Mucosa of descending colon (tissue), 3 donors: ENCODE results near the gene MED13. TPM values are rescaled to one million over a fixed set of nuclear protein-coding genes. Genes with fewer than 3 reads are reported as not detected.

Source experiments
- ATAC-seq: fragments of 200-7000 bp; cut with Tn5 transposase; one replicate; pipeline ENCODE4 v1.9.1; 2020; ENCODE audit warnings: mild to moderate bottlenecking, moderate library complexity
- DNase-seq, 3 donors: peaks; one replicate each; pipeline ENCODE4 v3.0.0-alpha.2; 2020
- H3K36me3 ChIP-seq: fragments of 200-600 bp; one replicate; pipeline ENCODE4 v1.8.0; 2021; ENCODE audit warnings: low read depth, mild to moderate bottlenecking
- H3K4me1 ChIP-seq: fragments of 200-600 bp; one replicate; pipeline ENCODE4 v1.8.0; 2021; ENCODE audit warnings: low read depth, mild to moderate bottlenecking
- H3K4me3 ChIP-seq: fragments of 200-600 bp; one replicate; pipeline ENCODE4 v1.8.0; 2021; ENCODE audit warnings: mild to moderate bottlenecking
- H3K9me3 ChIP-seq: fragments of 200-600 bp; one replicate; pipeline ENCODE4 v1.8.0; 2021; ENCODE audit warnings: mild to moderate bottlenecking
- intact Hi-C, 2 donors: fragments of 100-400 bp; cut with DNase I in 1 of 2; cut with micrococcal nuclease in 1 of 2; formaldehyde crosslinking; loops; one replicate each; pipeline versions ENCODE4 v1.11.0 to v1.11.1; 2022; cut with DNase I, micrococcal nuclease
- total RNA-seq, 3 donors: library from RNA; stranded (reverse); fragmentation: NEBNext Ultra II Directional in 2 of 3; extraction: Animal tissue kit (Norgen Biotek cat#: 25700) in 2 of 3; gene quantifications; one replicate each; pipeline versions ENCODE4 v1.2.1 to v1.2.4, GENCODE V29; 2021 to 2023
- TF ChIP-seq, protein P1 (sequence below): fragments of 200-600 bp; IDR thresholded peaks from one replicate; pipeline ENCODE4 v1.8.0; 2022; ENCODE audit warnings: antibody characterized with exemption, mild to moderate bottlenecking
- donor health status: DM: no; HTN: no; CAD: no; lungs with moderate emphysema.
- donor health status: DM: no; HTN: no; CAD: no.
- donor health status: DM: no; HTN: yes; CAD: no.

Gene MED13
- total RNA-seq, 3 donors from 2014 or later: 71.1 to 104 (median 82.4) TPM

DNA sequence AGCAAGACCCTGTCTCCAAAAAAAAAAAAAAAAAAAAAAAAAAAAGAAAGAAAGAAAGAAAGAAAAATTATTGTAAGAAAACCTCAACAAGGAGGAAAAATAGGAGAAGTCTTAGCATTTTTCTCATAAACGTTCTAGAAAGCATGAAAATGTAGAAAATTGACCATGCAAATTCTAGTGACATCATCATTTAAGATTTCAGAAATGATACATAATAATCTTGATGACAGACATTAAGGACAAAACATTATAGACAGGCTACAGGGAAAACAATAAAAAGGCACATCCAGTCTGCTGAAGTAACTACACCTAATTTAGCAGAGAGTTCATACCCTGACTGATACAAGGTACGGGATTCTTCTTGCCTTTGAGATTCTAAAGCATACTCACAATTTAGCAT lies 21.9 kb downstream of the MED13 start:
- no peak for DNase-seq
- no peak for ATAC-seq
- Histone ChIP-seq H3K9me3 (no peaks in the 10 kb centered on the region), H3K4me1 (no peaks in the 10 kb centered on the region), H3K4me3 (no peak overlapping the region), H3K36me3 (no peaks in the 10 kb centered on the region)
- intact Hi-C loops: no loop called here
- TF ChIP-seq, protein P1, sequence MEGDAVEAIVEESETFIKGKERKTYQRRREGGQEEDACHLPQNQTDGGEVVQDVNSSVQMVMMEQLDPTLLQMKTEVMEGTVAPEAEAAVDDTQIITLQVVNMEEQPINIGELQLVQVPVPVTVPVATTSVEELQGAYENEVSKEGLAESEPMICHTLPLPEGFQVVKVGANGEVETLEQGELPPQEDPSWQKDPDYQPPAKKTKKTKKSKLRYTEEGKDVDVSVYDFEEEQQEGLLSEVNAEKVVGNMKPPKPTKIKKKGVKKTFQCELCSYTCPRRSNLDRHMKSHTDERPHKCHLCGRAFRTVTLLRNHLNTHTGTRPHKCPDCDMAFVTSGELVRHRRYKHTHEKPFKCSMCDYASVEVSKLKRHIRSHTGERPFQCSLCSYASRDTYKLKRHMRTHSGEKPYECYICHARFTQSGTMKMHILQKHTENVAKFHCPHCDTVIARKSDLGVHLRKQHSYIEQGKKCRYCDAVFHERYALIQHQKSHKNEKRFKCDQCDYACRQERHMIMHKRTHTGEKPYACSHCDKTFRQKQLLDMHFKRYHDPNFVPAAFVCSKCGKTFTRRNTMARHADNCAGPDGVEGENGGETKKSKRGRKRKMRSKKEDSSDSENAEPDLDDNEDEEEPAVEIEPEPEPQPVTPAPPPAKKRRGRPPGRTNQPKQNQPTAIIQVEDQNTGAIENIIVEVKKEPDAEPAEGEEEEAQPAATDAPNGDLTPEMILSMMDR: no peak

DNA sequence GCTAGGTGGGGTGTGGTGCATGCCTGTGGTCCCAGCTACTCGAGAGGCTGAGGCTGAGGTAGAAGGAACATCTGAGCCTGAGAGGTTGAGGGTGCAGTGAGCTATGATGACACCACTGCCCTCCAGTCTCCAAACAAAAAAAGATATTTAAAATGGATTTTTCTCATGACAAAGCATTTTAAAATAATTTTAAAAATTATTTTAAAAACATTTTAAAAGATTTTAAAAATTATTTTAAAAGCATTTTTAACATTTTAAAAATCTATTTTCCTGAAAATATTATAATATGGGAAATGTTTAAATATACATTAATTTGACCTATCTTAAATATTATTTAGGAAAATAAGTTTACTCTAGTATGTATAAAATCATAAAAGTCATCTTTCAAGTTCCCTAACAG lies 26.8 kb downstream of the MED13 start:
- no peaks in the 10 kb centered on the region for H3K36me3 ChIP-seq
- ATAC-seq (no peak), DNase-seq (no peak)

DNA sequence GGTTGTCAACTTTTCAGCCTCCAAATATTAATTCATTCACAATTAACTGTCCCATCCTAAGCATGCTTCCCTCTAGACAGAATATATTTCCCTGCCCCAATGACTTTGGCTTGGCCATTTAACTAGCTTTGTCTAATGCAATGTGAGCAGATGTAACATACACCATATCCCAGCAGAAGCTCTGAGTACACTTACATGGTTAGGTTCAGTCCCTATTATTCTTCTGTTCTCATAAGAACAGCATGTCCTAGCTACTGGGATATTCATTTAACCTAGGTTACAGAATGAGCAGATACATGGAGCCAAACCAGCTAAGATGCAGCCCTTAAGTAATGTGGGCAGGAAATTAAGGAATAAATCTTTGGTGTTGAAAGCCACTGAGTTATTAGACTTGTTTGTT lies 31.8 kb downstream of the MED13 start:
- DNase-seq: no peak
- H3K9me3 ChIP-seq: no peaks in the 10 kb centered on the region
- TF ChIP-seq, protein P1: no peak
- intact Hi-C loops: no loop called here
- no peak overlapping the region for H3K4me3 ChIP-seq
- ATAC-seq: no peak
- peaks cover 4% of the 10 kb centered on the region for H3K36me3 ChIP-seq
- H3K4me1 ChIP-seq: no peaks in the 10 kb centered on the region

More for the DNA sequence above, 26.8 kb downstream of the MED13 start:
- intact Hi-C loops: no loop called here
- no peak overlapping the region for H3K4me3 ChIP-seq
- no peaks in the 10 kb centered on the region for H3K9me3 ChIP-seq
- no peaks in the 10 kb centered on the region for H3K4me1 ChIP-seq
- TF ChIP-seq, protein P1: no peak

DNA sequence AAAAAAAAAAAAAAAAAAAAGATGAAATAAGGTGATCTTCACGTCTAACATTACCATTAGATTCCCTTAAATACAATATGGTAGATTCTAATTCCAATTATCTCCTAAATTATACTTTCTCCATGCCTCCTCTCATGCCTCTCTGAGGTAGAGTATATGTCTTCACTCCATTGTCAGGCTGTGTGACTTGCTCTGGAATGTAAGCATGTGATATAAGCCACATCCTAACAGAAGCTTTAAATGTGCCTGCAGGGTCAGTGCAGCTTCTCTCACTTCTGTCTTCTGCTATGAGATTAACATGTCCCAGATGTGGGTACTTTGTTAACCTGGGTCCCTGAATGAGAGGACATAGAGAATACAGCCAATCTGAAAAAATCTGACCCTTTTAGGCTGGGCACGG lies 32.6 kb downstream of the MED13 start:
- Histone ChIP-seq H3K4me3 (no peak overlapping the region), H3K36me3 (peaks cover 4% of the 10 kb centered on the region), H3K4me1 (no peaks in the 10 kb centered on the region), H3K9me3 (no peaks in the 10 kb centered on the region)
- TF ChIP-seq, protein P1: no peak
- ATAC-seq (no peak), DNase-seq (no peak)
- intact Hi-C loops: no loop called here

DNA sequence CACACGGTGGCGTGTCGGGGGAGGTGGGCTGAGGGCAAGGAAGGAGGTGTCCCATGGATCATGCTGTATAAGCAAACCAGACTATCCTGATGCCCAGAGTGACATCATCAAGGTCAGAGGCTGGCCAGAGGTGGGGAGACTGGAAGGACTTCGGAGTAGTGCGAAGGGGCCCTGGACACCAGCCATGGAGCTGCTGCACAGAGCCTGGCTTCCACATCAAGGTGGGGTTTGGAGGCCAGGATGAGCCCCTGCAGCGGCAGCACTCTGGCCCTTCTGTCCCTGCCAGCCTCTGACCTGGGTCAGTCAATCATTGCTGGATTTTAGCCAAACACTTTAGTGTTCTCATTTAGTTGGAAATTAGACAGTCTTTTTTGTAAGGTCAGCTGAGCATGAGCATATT lies 34.8 kb downstream of the MED13 start:
- peaks cover 9% of the 10 kb centered on the region for H3K36me3 ChIP-seq
- no peak for ATAC-seq

More for the DNA sequence above, 34.8 kb downstream of the MED13 start:
- TF ChIP-seq, protein P1: no peak
- H3K9me3 ChIP-seq: no peaks in the 10 kb centered on the region
- DNase-seq: no peak
- intact Hi-C loops: no loop called here
- no peaks in the 10 kb centered on the region for H3K4me1 ChIP-seq
- H3K4me3 ChIP-seq: no peak overlapping the region
